ENCODE data around the gene CSF2RB.
"Not testable (repeated sequence)": the region's sequence is repeated elsewhere in the genome, so short reads cannot be mapped to it uniquely, and the experiment has no call there.

Gene CSF2RB

GRCh38 chr22:36977401-36977861 is 64.0 kb downstream of the CSF2RB start:
- DNase-seq: peak; percentile 32

- peak; percentile 84 for DNase-seq
Observed at GRCh38 chr22:36977947-36978660, 64.7 kb downstream of the CSF2RB start.

GRCh38 chr22:36979016-36979910 is 65.8 kb downstream of the CSF2RB start:
- DNase-seq: no peak

GRCh38 chr22:36981247-36981775 is 67.9 kb downstream of the CSF2RB start:
- no peak for DNase-seq

- DNase-seq: no peak
Observed at GRCh38 chr22:36982136-36982535, 68.7 kb downstream of the CSF2RB start.

- no peak for DNase-seq
Observed at GRCh38 chr22:36985211-36985889, 71.9 kb downstream of the CSF2RB start.

- DNase-seq: no peak
Observed at GRCh38 chr22:36986242-36986821, 72.9 kb downstream of the CSF2RB start.

GRCh38 chr22:36988075-36988832 is 74.8 kb downstream of the CSF2RB start:
- DNase-seq: no peak

- DNase-seq: not testable (repeated sequence)
Observed at GRCh38 chr22:36989012-36989411, 75.6 kb downstream of the CSF2RB start.

All from NCI-H345 (cell line).